Keratinocyte (primary cell): Measurements from ENCODE around the gene PCIF1. TPM values are rescaled to one million over a fixed set of nuclear protein-coding genes. Genes with fewer than 3 reads are reported as not detected.
"Not testable (repeated sequence)": the region's sequence is repeated elsewhere in the genome, so short reads cannot be mapped to it uniquely, and the experiment has no call there.

Experiments
- DNase-seq: peaks from one replicate; pipeline ENCODE4 v3.0.0-alpha.2; 2011; ENCODE audit warnings: low read depth, missing footprints, low spot score
- FAIRE-seq: peaks from 2 replicates; lab custom pipeline; 2011; peaks lifted over from hg19 to GRCh38; lab: Jason Lieb, UNC
- H2AFZ ChIP-seq: 2 replicates; pipeline ENCODE4 v1.6.0; 2012; ENCODE audit warnings: low read length, control low read depth, inconsistent platforms; ENCODE audit not compliant: control insufficient read depth
- H3K27ac ChIP-seq: 2 replicates; pipeline ENCODE4 v1.5.1; 2011; ENCODE audit warnings: low read length; ENCODE audit not compliant: control insufficient read depth, insufficient read depth
- H3K27me3 ChIP-seq: 3 replicates; pipeline ENCODE4 v1.6.0; 2011; ENCODE audit warnings: low read length; ENCODE audit not compliant: control insufficient read depth, insufficient read depth; ENCODE audit errors: extremely low read depth
- H3K36me3 ChIP-seq, 2 experiments: 2 replicates in 1 of 2; 3 replicates in 1 of 2; pipeline ENCODE4 v1.5.1; 2011; ENCODE audit warnings: low read length in 2 of 2, mild to moderate bottlenecking in 1 of 2; ENCODE audit not compliant: control insufficient read depth in 2 of 2, insufficient read depth in 2 of 2; ENCODE audit errors: extremely low read depth in 1 of 2
- H3K4me1 ChIP-seq: 3 replicates; pipeline ENCODE4 v1.5.1; 2011; ENCODE audit warnings: low read length; ENCODE audit not compliant: control insufficient read depth, insufficient read depth; ENCODE audit errors: extremely low read depth
- H3K4me2 ChIP-seq: 3 replicates; pipeline ENCODE4 v1.6.0; 2011; ENCODE audit warnings: low read depth, low read length; ENCODE audit not compliant: control insufficient read depth, insufficient read depth; ENCODE audit errors: extremely low read depth
- H3K4me3 ChIP-seq, 3 experiments: fragments of 200-600 bp in 1 of 3; sonication (generic) in 1 of 3; 2 replicates in 2 of 3; 3 replicates in 1 of 3; pipeline ENCODE4 v1.5.1; 2011 to 2016; ENCODE audit warnings: low read length in 3 of 3, mild to moderate bottlenecking in 3 of 3, control low read depth in 2 of 3, inconsistent platforms in 1 of 3, low read depth in 1 of 3, mixed read lengths in 1 of 3, mixed run types in 1 of 3, moderate library complexity in 1 of 3; ENCODE audit not compliant: control insufficient read depth in 2 of 3, insufficient read depth in 2 of 3; ENCODE audit errors: extremely low read depth in 1 of 3
- H3K79me2 ChIP-seq: 2 replicates; pipeline ENCODE4 v1.6.0; 2012; ENCODE audit warnings: low read length; ENCODE audit not compliant: control insufficient read depth, insufficient read depth
- H3K9ac ChIP-seq: 3 replicates; pipeline ENCODE4 v1.6.0; 2011; ENCODE audit warnings: low read length; ENCODE audit not compliant: control insufficient read depth, insufficient read depth; ENCODE audit errors: extremely low read depth
- H3K9me1 ChIP-seq: 3 replicates; pipeline ENCODE4 v1.6.0; 2011; ENCODE audit warnings: low read length; ENCODE audit not compliant: control insufficient read depth, insufficient read depth; ENCODE audit errors: extremely low read depth
- H3K9me3 ChIP-seq: 2 replicates; pipeline ENCODE4 v1.5.1; 2012; ENCODE audit warnings: low read depth, low read length; ENCODE audit not compliant: control insufficient read depth
- H4K20me1 ChIP-seq: 3 replicates; pipeline ENCODE4 v1.6.0; 2011; ENCODE audit warnings: low read length; ENCODE audit not compliant: control insufficient read depth, insufficient read depth; ENCODE audit errors: extremely low read depth
- EZH2 ChIP-seq: IDR thresholded peaks from one replicate; pipeline ENCODE4 v1.6.1; 2012; ENCODE audit warnings: inconsistent platforms, mild to moderate bottlenecking, low read length, moderate library complexity
- dilution Hi-C: fragments of 300-500 bp; cut with MboI; formaldehyde crosslinking; loops from one replicate; pipeline ENCODE4 v1.7.0; 2020; ENCODE audit warnings: low sequenced_read_pairs; ENCODE audit not compliant: extremely low pct_ligation_motif_present
- polyA plus RNA-seq, 5 experiments: library from polyadenylated mRNA; depleted of rRNA in 3 of 5; stranded (reverse) in 3 of 5; stranded (forward) in 1 of 5; unstranded in 1 of 5; fragments of >200 nt; gene quantifications; 1 replicate in 1 of 5; 2 replicates in 3 of 5; 3 replicates in 1 of 5; pipeline versions ENCODE4 v1.2.1 to v1.2.3, GENCODE V29; 2011 to 2012; ENCODE audit warnings: missing spikeins in 2 of 5, low read depth in 1 of 5, low replicate concordance in 1 of 5
- TF ChIP-seq, protein P1 (sequence below), 3 experiments: IDR thresholded peaks in 1 of 3; conservative IDR thresholded peaks in 1 of 3; optimal IDR thresholded peaks in 1 of 3; 2 replicates in 2 of 3; 3 replicates in 1 of 3; pipeline versions ENCODE3 to v1.5.1; 2011; ENCODE audit warnings: low read length in 3 of 3, mild to moderate bottlenecking in 3 of 3, moderate library complexity in 2 of 3, control low read depth in 1 of 3, inconsistent platforms in 1 of 3; ENCODE audit not compliant: insufficient read depth in 2 of 3; ENCODE audit errors: extremely low read depth in 1 of 3

PCIF1 gene
- polyA plus RNA-seq, 1 donor (not counting 4 experiments of a cell fraction or from before 2014, with no cell fraction given): 7.0 TPM

DNA sequence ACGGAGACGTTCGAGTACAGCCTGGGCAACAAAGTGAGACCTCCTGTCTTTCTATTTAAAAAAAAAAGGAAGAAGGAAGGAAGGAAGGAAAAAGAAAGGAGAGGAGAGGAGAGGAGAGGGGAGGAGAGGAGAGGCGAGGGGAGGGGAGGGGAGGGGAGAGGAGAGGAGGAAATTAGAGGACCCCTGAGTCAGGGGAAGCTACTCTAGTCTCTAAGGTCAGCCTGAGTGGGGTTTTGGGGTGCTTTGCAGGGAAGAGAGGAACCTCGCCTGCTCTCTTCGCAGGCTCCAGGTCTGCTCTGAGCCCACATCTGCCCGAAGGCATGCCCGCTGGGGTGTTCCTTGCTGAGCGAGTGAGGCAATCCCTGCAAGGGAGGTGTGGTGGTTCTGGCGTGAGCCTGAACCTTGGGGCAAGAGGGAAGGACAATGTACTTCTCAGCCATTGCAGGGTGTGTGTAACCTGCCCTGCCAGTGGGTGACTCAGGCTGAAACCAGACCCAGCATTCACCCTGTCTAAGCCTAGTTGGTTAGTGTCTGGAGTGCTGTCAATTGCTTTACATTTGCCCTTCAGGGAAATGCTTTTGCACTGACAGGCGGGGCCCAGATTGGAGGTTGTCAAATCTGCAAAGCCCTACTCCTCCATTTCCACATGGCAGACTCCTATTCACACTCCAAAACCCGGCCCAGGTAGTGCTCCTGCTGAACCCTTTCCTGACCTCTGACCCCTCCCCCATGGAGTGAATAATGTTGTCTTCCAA, 58.9 kb downstream of the PCIF1 start:
- H3K9ac ChIP-seq: no peak overlapping the region
- FAIRE-seq: peak; percentile 97
- H3K36me3 ChIP-seq: no peaks in the 10 kb centered on the region
- peak overlapping the region; percentile 56 for H3K27ac ChIP-seq
- dilution Hi-C loops: no loop called here
- DNase-seq: peak; percentile 83
- H3K4me2 ChIP-seq: peak overlapping the region; percentile 29
- H3K9me3 ChIP-seq: no peaks in the 10 kb centered on the region
- no peak overlapping the region for H2AFZ ChIP-seq
- no peaks in the 10 kb centered on the region for H3K27me3 ChIP-seq
- no peak overlapping the region for H3K4me3 ChIP-seq
- no peak for TF ChIP-seq EZH2
- no peaks in the 10 kb centered on the region for H3K9me1 ChIP-seq
- H3K4me1 ChIP-seq: peaks cover 22% of the 10 kb centered on the region
- H4K20me1 ChIP-seq: no peaks in the 10 kb centered on the region
- H3K79me2 ChIP-seq: no peaks in the 10 kb centered on the region

DNA sequence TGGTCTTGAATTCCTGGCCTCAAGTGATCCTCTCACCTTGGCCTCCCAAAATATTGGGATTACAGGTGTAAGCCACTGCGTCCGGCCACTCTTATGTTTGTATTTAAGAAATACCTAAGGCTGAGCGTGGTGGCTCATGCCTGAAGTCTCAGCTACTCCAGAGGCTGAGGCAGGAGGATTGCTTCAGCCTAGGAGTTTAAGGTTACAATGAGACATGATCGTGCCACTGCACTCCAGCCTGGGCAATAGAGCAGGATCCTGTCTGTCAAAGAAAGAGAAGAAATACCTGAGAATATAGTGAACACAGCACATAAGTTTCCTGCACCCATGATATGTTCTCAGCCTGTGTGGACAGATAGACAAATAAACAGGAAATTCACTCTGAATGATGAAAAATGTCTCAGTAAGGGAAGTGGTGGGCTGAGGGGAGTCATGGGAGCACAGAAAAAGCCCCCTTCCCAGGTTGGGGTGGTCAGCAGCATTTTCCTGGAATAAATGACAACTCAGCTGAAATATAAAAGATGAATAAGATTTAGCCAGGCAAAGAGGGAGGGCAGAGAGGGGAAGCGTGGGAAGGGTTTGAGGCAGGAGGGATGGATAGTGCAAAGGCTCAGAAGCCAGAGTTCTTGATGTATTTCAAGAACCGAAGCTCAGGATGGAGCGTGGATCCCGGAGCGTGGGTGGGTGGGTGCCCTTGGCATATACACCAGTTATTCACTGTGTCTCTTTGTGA, 60.4 kb downstream of the PCIF1 start:
- no peak for FAIRE-seq
- dilution Hi-C loops: no loop called here
- no peaks in the 10 kb centered on the region for H3K9me1 ChIP-seq
- H3K4me1 ChIP-seq: peaks cover 23% of the 10 kb centered on the region
- H3K27ac ChIP-seq: no peak overlapping the region
- no peak overlapping the region for H3K4me3 ChIP-seq
- H4K20me1 ChIP-seq: no peaks in the 10 kb centered on the region
- H3K27me3 ChIP-seq: no peaks in the 10 kb centered on the region
- H3K79me2 ChIP-seq: no peaks in the 10 kb centered on the region
- H3K4me2 ChIP-seq: no peak overlapping the region
- no peak for TF ChIP-seq EZH2
- TF ChIP-seq, protein P1, sequence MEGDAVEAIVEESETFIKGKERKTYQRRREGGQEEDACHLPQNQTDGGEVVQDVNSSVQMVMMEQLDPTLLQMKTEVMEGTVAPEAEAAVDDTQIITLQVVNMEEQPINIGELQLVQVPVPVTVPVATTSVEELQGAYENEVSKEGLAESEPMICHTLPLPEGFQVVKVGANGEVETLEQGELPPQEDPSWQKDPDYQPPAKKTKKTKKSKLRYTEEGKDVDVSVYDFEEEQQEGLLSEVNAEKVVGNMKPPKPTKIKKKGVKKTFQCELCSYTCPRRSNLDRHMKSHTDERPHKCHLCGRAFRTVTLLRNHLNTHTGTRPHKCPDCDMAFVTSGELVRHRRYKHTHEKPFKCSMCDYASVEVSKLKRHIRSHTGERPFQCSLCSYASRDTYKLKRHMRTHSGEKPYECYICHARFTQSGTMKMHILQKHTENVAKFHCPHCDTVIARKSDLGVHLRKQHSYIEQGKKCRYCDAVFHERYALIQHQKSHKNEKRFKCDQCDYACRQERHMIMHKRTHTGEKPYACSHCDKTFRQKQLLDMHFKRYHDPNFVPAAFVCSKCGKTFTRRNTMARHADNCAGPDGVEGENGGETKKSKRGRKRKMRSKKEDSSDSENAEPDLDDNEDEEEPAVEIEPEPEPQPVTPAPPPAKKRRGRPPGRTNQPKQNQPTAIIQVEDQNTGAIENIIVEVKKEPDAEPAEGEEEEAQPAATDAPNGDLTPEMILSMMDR (optimal IDR thresholded peaks at IDR 0.05 in 1 of 3, IDR thresholded peaks at IDR 0.05 in 1 of 3, conservative IDR thresholded peaks at IDR 0.05 in 1 of 3; ENCODE audit: extremely low read depth in 1 of 3, insufficient read depth in 2 of 3, low read length in 3 of 3): no peak
- no peaks in the 10 kb centered on the region for H3K9me3 ChIP-seq
- no peak for DNase-seq
- peak overlapping the region; percentile 16 for H2AFZ ChIP-seq
- no peaks in the 10 kb centered on the region for H3K36me3 ChIP-seq
- no peak overlapping the region for H3K9ac ChIP-seq

DNA sequence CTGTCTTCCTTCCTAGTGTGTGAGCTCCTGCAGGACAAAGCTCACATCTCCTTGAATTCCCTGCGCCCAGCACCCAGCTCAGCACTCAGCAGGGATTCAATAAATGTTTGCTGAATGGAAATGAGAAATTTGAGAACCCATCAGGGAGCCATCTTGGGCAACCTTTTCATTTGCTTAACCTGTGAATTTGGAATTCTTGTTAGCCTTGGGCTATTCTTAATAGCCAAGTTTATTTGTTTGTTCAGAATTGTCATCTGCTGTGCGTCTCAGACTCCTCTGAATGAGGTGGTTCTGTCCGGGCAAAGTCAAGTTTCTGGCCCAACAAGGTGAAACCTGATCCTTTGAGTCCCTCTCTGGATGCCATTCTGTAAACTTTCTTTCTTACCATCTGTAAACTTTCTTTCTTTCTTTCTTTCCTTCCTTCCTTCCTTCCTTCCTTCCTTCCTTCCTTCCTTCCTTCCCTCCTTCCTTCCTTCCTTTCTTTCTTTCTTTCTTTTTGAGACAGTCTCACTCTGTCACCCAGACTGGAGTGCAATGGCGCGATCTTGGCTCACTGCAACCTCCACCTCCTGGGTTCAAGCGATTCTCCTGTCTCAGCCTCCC, 61.1 kb downstream of the PCIF1 start:
- H2AFZ ChIP-seq, H3K4me3 ChIP-seq, H3K4me2 ChIP-seq, FAIRE-seq, H3K9ac ChIP-seq, H4K20me1 ChIP-seq, H3K9me1 ChIP-seq, H3K36me3 ChIP-seq, DNase-seq, H3K9me3 ChIP-seq, H3K79me2 ChIP-seq, H3K27ac ChIP-seq, H3K27me3 ChIP-seq, dilution Hi-C loops: not testable (repeated sequence)
- H3K4me1 ChIP-seq: peaks cover 29% of the 10 kb centered on the region
